GM12878 (cell line): ENCODE data around the gene M1AP. TPM values are rescaled to one million over a fixed set of nuclear protein-coding genes. Genes with fewer than 3 reads are reported as not detected.

Source experiments
- ATAC-seq: fragments of 200-7000 bp; cut with Tn5 transposase; 3 replicates; pipeline ENCODE4 v1.9.1; 2020; ENCODE audit warnings: mild to moderate bottlenecking, moderate library complexity
- BruUV-seq: library from RNA; stranded (reverse); fragments of 400-500 nt; replicated peaks from 2 replicates; lab custom pipeline; 2021; lab: Mats Ljungman, UMichigan
- CTCF ChIA-PET: fragments of 300-600 bp; sonication (Branson Sonifier 250); formaldehyde crosslinking; extraction: SDS; loops from one replicate; lab custom pipeline; 2021; ENCODE audit warnings: inconsistent platforms; lab: Yijun Ruan, JAX
- POLR2A ChIA-PET: fragments of 350-600 bp; formaldehyde crosslinking; extraction: SDS; loops from one replicate; lab custom pipeline; 2021; ENCODE audit warnings: inconsistent platforms; lab: Charles Lee
- RAD21 ChIA-PET: fragments of 300-600 bp; sonication (Branson Sonifier 250); formaldehyde crosslinking; loops from one replicate; lab custom pipeline; 2023; ENCODE audit warnings: antibody characterized with exemption; ENCODE audit not compliant: unreplicated experiment; lab: Charles Lee
- SMC1A ChIA-PET: fragments of 300-600 bp; sonication (Branson Sonifier 250); formaldehyde crosslinking; loops from one replicate; lab custom pipeline; 2023; ENCODE audit not compliant: unreplicated experiment, uncharacterized antibody; lab: Charles Lee
- DNase-seq: peaks from one replicate; pipeline ENCODE4 v3.0.0-alpha.2; 2011; ENCODE audit warnings: low read depth, low spot score
- FAIRE-seq: peaks from 3 replicates; lab custom pipeline; 2011; peaks lifted over from hg19 to GRCh38; lab: Jason Lieb, UNC
- H2AFZ ChIP-seq: 2 replicates; pipeline ENCODE4 v1.6.0; 2011; ENCODE audit warnings: low read depth, low read length, control low read depth; ENCODE audit not compliant: control insufficient read depth
- H3K27ac ChIP-seq: 2 replicates; pipeline ENCODE4 v1.5.1; 2011; ENCODE audit warnings: control low read depth; ENCODE audit not compliant: control insufficient read depth, insufficient read depth
- H3K27me3 ChIP-seq, 2 experiments: replicated peaks in 1 of 2; 2 replicates each; pipeline versions ENCODE4 v1.6.0 to v1.6.1; 2011; ENCODE audit warnings: low read length in 1 of 2; ENCODE audit not compliant: control insufficient read depth in 2 of 2, insufficient read depth in 2 of 2
- H3K36me3 ChIP-seq, 2 experiments: 2 replicates each; pipeline ENCODE4 v1.5.1; 2011; ENCODE audit warnings: low read length in 1 of 2; ENCODE audit not compliant: control insufficient read depth in 2 of 2, insufficient read depth in 2 of 2
- H3K4me1 ChIP-seq: 2 replicates; pipeline ENCODE4 v1.6.1; 2011; ENCODE audit warnings: mild to moderate bottlenecking, low read length, moderate library complexity, mixed read lengths; ENCODE audit not compliant: control insufficient read depth, insufficient read depth
- H3K4me2 ChIP-seq: 2 replicates; pipeline ENCODE4 v1.6.0; 2011; ENCODE audit warnings: control low read depth; ENCODE audit not compliant: control insufficient read depth, insufficient read depth
- H3K4me3 ChIP-seq: fragments of 200-600 bp; sonication (generic); 2 replicates; pipeline ENCODE4 v1.5.1; 2016
- H3K79me2 ChIP-seq: 2 replicates; pipeline ENCODE4 v1.6.0; 2011; ENCODE audit warnings: low read length; ENCODE audit not compliant: control insufficient read depth, insufficient read depth
- H3K9ac ChIP-seq: 2 replicates; pipeline ENCODE4 v1.8.0; 2011; ENCODE audit warnings: low read length, control low read depth, mixed read lengths; ENCODE audit not compliant: control insufficient read depth, insufficient read depth
- H3K9me3 ChIP-seq: replicated peaks from 3 replicates; pipeline ENCODE4 v1.5.1; 2011; ENCODE audit warnings: mild to moderate bottlenecking, low read length; ENCODE audit not compliant: control insufficient read depth, insufficient read depth
- H4K20me1 ChIP-seq: 2 replicates; pipeline ENCODE4 v1.6.0; 2011; ENCODE audit not compliant: control insufficient read depth, insufficient read depth
- EED ChIP-seq: sonication (generic); IDR thresholded peaks from 2 replicates; pipeline ENCODE4 v1.6.1; 2016; ENCODE audit warnings: antibody characterized with exemption, low read depth
- ELK1 ChIP-seq: IDR thresholded peaks from 2 replicates; pipeline ENCODE4 v1.6.1; 2012; ENCODE audit warnings: low read depth, low read length, improper control_type of control experiment
- MAX ChIP-seq: IDR thresholded peaks from 2 replicates; pipeline ENCODE4 v1.6.1; 2012; ENCODE audit warnings: low read depth, low read length, improper control_type of control experiment
- MTA3 ChIP-seq: IDR thresholded peaks from 2 replicates; pipeline ENCODE4 v1.6.1; 2012; ENCODE audit warnings: low read length, inconsistent platforms, borderline replicate concordance
- MYB ChIP-seq: fragments of 150-350 bp; IDR thresholded peaks from 2 replicates; pipeline ENCODE4 v1.6.1; 2014; ENCODE audit warnings: mild to moderate bottlenecking, low read depth, low read length, borderline replicate concordance
- NFYA ChIP-seq: IDR thresholded peaks from 2 replicates; pipeline ENCODE4 v1.6.1; 2011; ENCODE audit warnings: low read depth, mild to moderate bottlenecking, low read length, improper control_type of control experiment, borderline replicate concordance
- PAX8 ChIP-seq: fragments of 450-650 bp; IDR thresholded peaks from 2 replicates; pipeline ENCODE4 v1.6.1; 2017; ENCODE audit warnings: mild to moderate bottlenecking, moderate library complexity
- RB1 ChIP-seq: fragments of 450-650 bp; formaldehyde crosslinking; IDR thresholded peaks from 2 replicates; pipeline ENCODE4 v1.6.1; 2017; ENCODE audit warnings: mild to moderate bottlenecking, borderline replicate concordance
- RBBP5 ChIP-seq: fragments of 200-600 bp; sonication (generic); conservative IDR thresholded peaks from 2 replicates; pipeline ENCODE4 v1.6.1; 2016
- RUNX3 ChIP-seq: IDR thresholded peaks from 2 replicates; pipeline ENCODE4 v1.6.1; 2012; ENCODE audit warnings: low read length, inconsistent platforms
- YBX1 ChIP-seq: fragments of 450-650 bp; IDR thresholded peaks from 2 replicates; pipeline ENCODE4 v1.6.1; 2016; ENCODE audit warnings: antibody characterized with exemption
- ZBTB33 ChIP-seq: fragments of 450-650 bp; IDR thresholded peaks from 2 replicates; pipeline ENCODE4 v1.6.1; 2017; ENCODE audit warnings: mild to moderate bottlenecking
- WGBS: methylation state at CpG from one replicate; pipeline ENCODE4 v1.1.6; 2016; ENCODE audit warnings: low lambda C conversion rate; ENCODE audit not compliant: insufficient replicate concordance, insufficient coverage; ENCODE audit errors: missing lambda C conversion rate; 5-methylcytosine and 5-hydroxymethylcytosine counted together
- in situ Hi-C: fragments of 300-500 bp; cut with MboI; formaldehyde crosslinking; loops from 9 replicates; pipeline ENCODE4 v1.14.3; 2018; ENCODE audit warnings: mixed read lengths
- intact Hi-C: fragments of 100-400 bp; cut with micrococcal nuclease; formaldehyde crosslinking; loops from one replicate; pipeline ENCODE4 v1.14.2; 2022; ENCODE audit not compliant: unreplicated experiment
- polyA plus RNA-seq, 11 experiments: library from polyadenylated mRNA; depleted of rRNA in 4 of 11; unstranded in 6 of 11; stranded (reverse) in 5 of 11; fragments of >200 nt; fragmentation: Nextera tagmentation in 4 of 11; fragmentation: Illumina TruSeq in 1 of 11; extraction: Ambion mirVana in 4 of 11; extraction: Trizol in 1 of 11; gene quantifications; 1 replicate in 1 of 11; 2 replicates in 10 of 11; pipeline versions ENCODE4 v1.2.1 to v1.2.3, GENCODE V29; 2011 to 2016; ENCODE audit warnings: inconsistent platforms in 2 of 11, missing spikeins in 2 of 11, low read depth in 1 of 11
- total RNA-seq, 4 experiments: library from RNA; depleted of rRNA in 3 of 4; stranded (reverse); fragments of >200 nt in 3 of 4; fragmentation: Illumina TruSeq in 1 of 4; extraction: Trizol in 1 of 4; gene quantifications; 2 replicates each; pipeline versions ENCODE4 v1.2.1 to v1.2.3, GENCODE V29; 2013 to 2021
- TF ChIP-seq, protein P1 (sequence below): fragments of 450-650 bp; formaldehyde crosslinking; IDR thresholded peaks from 2 replicates; pipeline ENCODE4 v1.5.0; 2022; ENCODE audit warnings: mild to moderate bottlenecking, missing genetic modification characterization

The M1AP gene
- total and polyA plus RNA-seq, 10 of the 15 experiments (the other 5 are each of a cell fraction or from before 2014, with no cell fraction given): 0.04 to 0.32 (median 0.16) TPM; not detected in 4

GRCh38 chr2:74619651-74620297 is 28.4 kb downstream of the M1AP start (continued):
- TF ChIP-seq PAX8 (no peak), MTA3 (no peak), MYB (no peak)
- TF ChIP-seq, protein P1, sequence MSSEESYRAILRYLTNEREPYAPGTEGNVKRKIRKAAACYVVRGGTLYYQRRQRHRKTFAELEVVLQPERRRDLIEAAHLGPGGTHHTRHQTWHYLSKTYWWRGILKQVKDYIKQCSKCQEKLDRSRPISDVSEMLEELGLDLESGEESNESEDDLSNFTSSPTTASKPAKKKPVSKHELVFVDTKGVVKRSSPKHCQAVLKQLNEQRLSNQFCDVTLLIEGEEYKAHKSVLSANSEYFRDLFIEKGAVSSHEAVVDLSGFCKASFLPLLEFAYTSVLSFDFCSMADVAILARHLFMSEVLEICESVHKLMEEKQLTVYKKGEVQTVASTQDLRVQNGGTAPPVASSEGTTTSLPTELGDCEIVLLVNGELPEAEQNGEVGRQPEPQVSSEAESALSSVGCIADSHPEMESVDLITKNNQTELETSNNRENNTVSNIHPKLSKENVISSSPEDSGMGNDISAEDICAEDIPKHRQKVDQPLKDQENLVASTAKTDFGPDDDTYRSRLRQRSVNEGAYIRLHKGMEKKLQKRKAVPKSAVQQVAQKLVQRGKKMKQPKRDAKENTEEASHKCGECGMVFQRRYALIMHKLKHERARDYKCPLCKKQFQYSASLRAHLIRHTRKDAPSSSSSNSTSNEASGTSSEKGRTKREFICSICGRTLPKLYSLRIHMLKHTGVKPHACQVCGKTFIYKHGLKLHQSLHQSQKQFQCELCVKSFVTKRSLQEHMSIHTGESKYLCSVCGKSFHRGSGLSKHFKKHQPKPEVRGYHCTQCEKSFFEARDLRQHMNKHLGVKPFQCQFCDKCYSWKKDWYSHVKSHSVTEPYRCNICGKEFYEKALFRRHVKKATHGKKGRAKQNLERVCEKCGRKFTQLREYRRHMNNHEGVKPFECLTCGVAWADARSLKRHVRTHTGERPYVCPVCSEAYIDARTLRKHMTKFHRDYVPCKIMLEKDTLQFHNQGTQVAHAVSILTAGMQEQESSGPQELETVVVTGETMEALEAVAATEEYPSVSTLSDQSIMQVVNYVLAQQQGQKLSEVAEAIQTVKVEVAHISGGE (CRISPR knock-in tag): no peak
- TF ChIP-seq, all 136 proteins: peak for 8

DNA sequence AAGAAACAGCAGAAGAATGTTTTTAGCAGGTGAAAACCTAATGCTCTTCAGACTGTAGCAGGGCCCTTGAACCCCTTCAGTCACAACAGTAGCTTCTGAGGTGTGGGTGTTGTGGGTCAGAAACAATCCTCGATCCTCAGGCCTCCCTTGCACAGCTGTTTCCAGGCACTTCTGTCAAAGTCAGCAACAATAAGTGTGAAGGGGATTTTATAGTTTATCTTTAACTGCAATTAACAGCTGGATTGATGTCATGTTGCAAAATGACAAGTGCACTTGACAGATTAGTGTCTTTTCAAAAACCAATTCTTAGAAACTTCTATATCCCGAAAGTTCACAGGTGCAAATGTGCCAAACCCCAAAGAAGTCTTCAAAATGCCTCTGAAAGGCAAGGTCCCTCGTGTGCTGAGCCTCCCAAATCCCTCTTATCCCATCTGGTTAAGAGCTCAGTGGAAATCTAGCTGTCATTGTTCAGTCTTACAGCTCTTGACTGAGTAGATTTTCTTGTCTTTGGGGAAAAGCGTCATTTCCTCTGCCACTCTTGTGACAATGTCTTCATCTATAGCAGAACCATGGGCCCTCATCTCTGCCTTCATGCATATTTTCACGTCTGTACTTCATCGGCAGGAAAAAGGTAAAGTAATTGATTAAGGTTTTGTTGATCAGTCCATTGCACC is 29.6 kb downstream of the M1AP start:
- no peak overlapping the region for H3K9ac ChIP-seq
- DNase-seq (no peak), FAIRE-seq (no peak), ATAC-seq (peak; percentile 50)
- H3K9me3 ChIP-seq: no peaks in the 10 kb centered on the region
- H3K36me3 ChIP-seq: no peaks in the 10 kb centered on the region
- H2AFZ ChIP-seq: no peak overlapping the region; the same call in 1 of the 2 replicates
- in situ Hi-C loops (no loop called here), intact Hi-C loops (no loop called here)
- no peak overlapping the region for H3K27ac ChIP-seq
- H4K20me1 ChIP-seq: no peaks in the 10 kb centered on the region
- ChIA-PET CTCF (interaction anchor here (1.0 to 7.1 kb wide), 6 partner anchors 31 to 88 kb away, joined by 3 to 56 read pairs (median 4); no protein-coding TSS in a partner anchor), POLR2A (interaction anchor here (1.2 to 1.6 kb wide), 2 partner anchors 33 to 112 kb away, joined by 3 read pairs; partner anchors contain the start of gene PCGF1), SMC1A (interaction anchor here (0.8 to 4.9 kb wide), 14 partner anchors 10 to 136 kb away, joined by 3 to 48 read pairs (median 3); partner anchors contain the start of genes AUP1, CCDC142, HTRA2 and SEMA4F), RAD21 (interaction anchor here (0.6 to 2.5 kb wide), 10 partner anchors 13 to 437 kb away, joined by 3 to 6 read pairs (median 3); partner anchors contain the start of gene DQX1)
- no peaks in the 10 kb centered on the region for H3K27me3 ChIP-seq
- no peak overlapping the region for H3K4me3 ChIP-seq
- 68% methylated on average over 6 of the region's 6 CpGs for WGBS
- H3K79me2 ChIP-seq: no peaks in the 10 kb centered on the region
- no peak overlapping the region for H3K4me2 ChIP-seq
- H3K4me1 ChIP-seq: peaks cover 4% of the 10 kb centered on the region
- no TSS peak for BruUV-seq
- TF ChIP-seq RUNX3 (no peak), MAX (no peak), ELK1 (no peak), ZBTB33 (no peak), RB1 (no peak), RBBP5 (no peak), NFYA (no peak), EED (no peak), YBX1 (no peak)
